ENCODE measurements around the gene MAP3K7.

DNA sequence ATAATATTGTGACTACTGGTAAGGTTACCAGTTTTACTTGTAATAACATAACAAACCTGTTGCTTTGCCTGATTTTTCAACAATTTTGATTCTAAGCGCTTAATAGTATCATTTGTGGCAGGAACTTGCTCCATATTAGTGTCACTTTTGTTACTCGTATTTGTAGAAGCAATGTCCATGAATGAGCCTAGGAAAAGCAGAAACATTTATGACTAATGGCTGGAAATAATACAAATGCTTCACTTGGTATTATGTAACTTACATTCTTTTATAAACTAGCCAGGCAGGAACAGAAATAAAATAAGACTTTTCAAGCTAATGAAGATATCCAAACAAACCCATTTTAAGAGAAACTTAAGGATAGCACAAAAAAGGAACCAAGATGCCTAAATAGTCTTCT is 38.9 kb downstream of the MAP3K7 start:
- TF ChIP-seq YY1 (IDR thresholded peaks at IDR 0.05; ENCODE audit: insufficient read depth, insufficient read length), result no peak
- no peak for TF ChIP-seq ZNF274 (IDR thresholded peaks at IDR 0.05; ENCODE audit: low read depth, low read length)
- no peak for TF ChIP-seq SUZ12 (IDR thresholded peaks at IDR 0.05; ENCODE audit: extremely low read depth, insufficient read depth, insufficient read length)
